WTC11 (cell line): ENCODE results near the gene SREBF1.

Experiments used
- CBFB ChIP-seq: sonication (generic); formaldehyde crosslinking; IDR thresholded peaks from 2 replicates; pipeline ENCODE4 v1.8.1; 2022; ENCODE audit warnings: mild to moderate bottlenecking, low read depth, missing genetic modification reagents
- CREB1 ChIP-seq: sonication (generic); formaldehyde crosslinking; IDR thresholded peaks from 2 replicates; pipeline ENCODE4 v1.8.0; 2023; ENCODE audit warnings: mild to moderate bottlenecking, missing genetic modification reagents
- CTCF ChIP-seq: fragments of 200-600 bp; IDR thresholded peaks from 2 replicates; pipeline ENCODE4 v1.8.0; 2022; ENCODE audit warnings: antibody characterized with exemption
- ZNF263 ChIP-seq: sonication (generic); formaldehyde crosslinking; IDR thresholded peaks from 2 replicates; pipeline ENCODE4 v1.8.1; 2022; ENCODE audit warnings: low read depth, mild to moderate bottlenecking, moderate library complexity, missing genetic modification reagents
- ZNF512 ChIP-seq: sonication (generic); formaldehyde crosslinking; IDR thresholded peaks from 2 replicates; pipeline ENCODE4 v1.8.1; 2022; ENCODE audit warnings: missing genetic modification reagents, borderline replicate concordance

- no peak for TF ChIP-seq CBFB (CRISPR knock-in tag)
- no peak for TF ChIP-seq CTCF
- TF ChIP-seq ZNF512 (CRISPR knock-in tag), result no peak
- TF ChIP-seq ZNF263 (CRISPR knock-in tag), result no peak
- no peak for TF ChIP-seq CREB1 (CRISPR knock-in tag)
These were observed 8.8 kb downstream of the SREBF1 start for GRCh38 chr17:17827826-17828621.
